Ovary (tissue), 9 donors: ENCODE results near the gene CXCL12. TPM values are rescaled to one million over a fixed set of nuclear protein-coding genes. Genes with fewer than 3 reads are reported as not detected.

Experiments
- DNase-seq, 5 donors: peaks; one replicate each; pipeline ENCODE4 v3.0.0-alpha.2; 2019 to 2020
- H3K27ac ChIP-seq, 2 donors: fragments of 200-600 bp; one replicate each; pipeline versions ENCODE4 v1.5.1 to v1.8.0; 2019 to 2022
- H3K27me3 ChIP-seq: fragments of 200-600 bp; one replicate; pipeline ENCODE4 v1.8.0; 2022
- H3K36me3 ChIP-seq: fragments of 200-600 bp; sonication (generic); one replicate; pipeline ENCODE4 v1.5.1; 2019
- H3K4me1 ChIP-seq: one replicate; pipeline ENCODE4 v1.8.1; 2013; ENCODE audit warnings: mild to moderate bottlenecking, moderate library complexity; ENCODE audit not compliant: insufficient read depth
- H3K4me3 ChIP-seq: fragments of 200-600 bp; sonication (generic); one replicate; pipeline ENCODE4 v1.5.1; 2017
- H3K9me3 ChIP-seq, 2 donors: fragments of 200-600 bp in 1 of 2; sonication (generic) in 1 of 2; one replicate each; pipeline versions ENCODE4 v1.5.1 to v1.8.1; 2013 to 2019; ENCODE audit warnings: mild to moderate bottlenecking in 1 of 2, moderate library complexity in 1 of 2
- EP300 ChIP-seq: sonication (generic); formaldehyde crosslinking; IDR thresholded peaks from one replicate; pipeline ENCODE4 v1.6.1; 2017; ENCODE audit warnings: antibody characterized with exemption
- POLR2A ChIP-seq: fragments of 450-650 bp; IDR thresholded peaks from one replicate; pipeline ENCODE4 v1.6.1; 2017; ENCODE audit warnings: antibody characterized with exemption, mild to moderate bottlenecking, moderate library complexity
- WGBS, 3 donors: extraction: QIAGEN DNeasy Blood & Tissue Kit in 1 of 3; methylation state at CpG; one replicate each; pipeline versions ENCODE4 v1.1.5 to v1.1.7; 2013 to 2017; 5-methylcytosine and 5-hydroxymethylcytosine counted together
- intact Hi-C, 4 donors: fragments of 100-400 bp; cut with DNase I; formaldehyde crosslinking; loops; one replicate each; pipeline versions ENCODE4 v1.11.0 to v1.15.1; 2022 to 2023
- polyA plus RNA-seq, 2 donors: library from polyadenylated mRNA; stranded (reverse); fragments of 200-250 nt in 1 of 2; fragments of 350-450 nt in 1 of 2; fragmentation: Illumina TruSeq in 1 of 2; extraction: RNeasy Lipid Tissue Mini Kit (QIAGEN cat#74804) in 1 of 2; gene quantifications; one replicate each; pipeline ENCODE4 v1.2.3, GENCODE V29; 2013 to 2014
- total RNA-seq, 7 donors: library from RNA; depleted of rRNA in 2 of 7; stranded (reverse); fragments of >200 nt in 2 of 7; fragmentation: NEBNext Ultra II Directional in 3 of 7; extraction: Animal tissue kit (Norgen Biotek cat#: 25700) in 3 of 7; gene quantifications; one replicate each; pipeline versions ENCODE4 v1.1.0 to v1.2.4, GENCODE V29; 2016 to 2023
- TF ChIP-seq, protein P1 (sequence below), 3 donors: fragments of 450-650 bp in 2 of 3; fragments of 200-600 bp in 1 of 3; IDR thresholded peaks; one replicate each; pipeline versions ENCODE4 v1.5.1 to v1.8.0; 2016 to 2022; ENCODE audit warnings: antibody characterized with exemption in 3 of 3, mild to moderate bottlenecking in 1 of 3
- donor health status: DM: no; HTN: no; CAD: no; lungs with moderate emphysema.
- donor health status: DM: no; HTN: no; CAD: no.
- donor health status: Bipolar disorder and iron deficiency.
- donor health status: DM: yes; HTN: yes; CAD: no.
- donor health status: DM: no; HTN: no; CAD: no.
- donor health status: DM: yes; HTN: yes; CAD: no.

The CXCL12 gene
- total and polyA plus RNA-seq, 9 donors: 14.2 to 341 (median 106) TPM

GRCh38 chr10:44348496-44348895, 36.4 kb downstream of the CXCL12 start:
- DNase-seq: no peak
- TF ChIP-seq POLR2A: no peak
- TF ChIP-seq EP300: no peak
- TF ChIP-seq, protein P1, sequence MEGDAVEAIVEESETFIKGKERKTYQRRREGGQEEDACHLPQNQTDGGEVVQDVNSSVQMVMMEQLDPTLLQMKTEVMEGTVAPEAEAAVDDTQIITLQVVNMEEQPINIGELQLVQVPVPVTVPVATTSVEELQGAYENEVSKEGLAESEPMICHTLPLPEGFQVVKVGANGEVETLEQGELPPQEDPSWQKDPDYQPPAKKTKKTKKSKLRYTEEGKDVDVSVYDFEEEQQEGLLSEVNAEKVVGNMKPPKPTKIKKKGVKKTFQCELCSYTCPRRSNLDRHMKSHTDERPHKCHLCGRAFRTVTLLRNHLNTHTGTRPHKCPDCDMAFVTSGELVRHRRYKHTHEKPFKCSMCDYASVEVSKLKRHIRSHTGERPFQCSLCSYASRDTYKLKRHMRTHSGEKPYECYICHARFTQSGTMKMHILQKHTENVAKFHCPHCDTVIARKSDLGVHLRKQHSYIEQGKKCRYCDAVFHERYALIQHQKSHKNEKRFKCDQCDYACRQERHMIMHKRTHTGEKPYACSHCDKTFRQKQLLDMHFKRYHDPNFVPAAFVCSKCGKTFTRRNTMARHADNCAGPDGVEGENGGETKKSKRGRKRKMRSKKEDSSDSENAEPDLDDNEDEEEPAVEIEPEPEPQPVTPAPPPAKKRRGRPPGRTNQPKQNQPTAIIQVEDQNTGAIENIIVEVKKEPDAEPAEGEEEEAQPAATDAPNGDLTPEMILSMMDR (IDR thresholded peaks at IDR 0.05): no peak
- Histone ChIP-seq H3K4me3 (no peak overlapping the region), H3K27ac (no peak overlapping the region), H3K36me3 (no peaks in the 10 kb centered on the region), H3K9me3 (no peaks in the 10 kb centered on the region), H3K4me1 (peaks cover 12% of the 10 kb centered on the region), H3K27me3 (no peaks in the 10 kb centered on the region)
- intact Hi-C loops: no loop called here
- 96 to 99% (median 98%) methylated on average over 5 of the region's 5 CpGs for WGBS, 3 donors

DNA sequence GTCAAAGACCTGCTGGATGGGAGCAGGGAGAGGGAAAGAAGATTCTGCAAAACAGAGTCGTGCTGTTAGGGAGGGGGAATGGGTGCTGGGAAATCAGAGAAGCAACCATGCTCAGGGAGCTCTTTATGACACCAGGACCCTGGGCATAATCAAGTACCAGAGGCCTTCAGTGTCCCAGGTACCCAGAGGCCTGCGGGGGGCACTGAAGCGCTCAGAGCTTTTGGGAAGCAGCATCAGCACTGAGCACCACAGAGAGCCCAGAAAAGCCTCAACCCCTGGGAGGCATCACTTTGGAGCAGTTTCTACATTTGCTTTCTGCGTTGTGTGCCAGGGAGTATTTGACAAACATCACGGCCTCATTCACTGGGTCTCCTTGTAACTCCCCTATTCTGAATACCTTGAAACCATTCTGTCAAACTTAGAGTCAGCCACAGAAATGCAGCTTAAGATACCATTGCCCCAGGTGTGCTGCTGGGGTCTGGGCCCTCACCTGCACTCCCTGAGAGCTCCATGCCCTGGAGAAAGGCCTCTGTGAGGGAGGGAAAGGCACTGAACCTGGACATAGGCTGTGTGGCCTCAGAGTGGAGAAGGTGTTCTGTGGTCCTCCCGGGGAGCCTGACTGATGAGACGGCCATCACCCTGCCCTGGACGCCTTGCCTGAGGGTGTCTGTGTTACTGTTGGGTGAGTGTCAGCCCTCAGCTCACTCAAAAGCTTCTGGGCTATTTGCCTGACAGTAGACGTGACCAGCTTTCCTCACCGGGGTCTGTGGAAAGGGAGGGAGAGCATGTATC, 37.1 kb downstream of the CXCL12 start:
- Histone ChIP-seq H3K27me3 (no peaks in the 10 kb centered on the region), H3K36me3 (no peaks in the 10 kb centered on the region), H3K9me3 (no peaks in the 10 kb centered on the region), H3K4me3 (no peak overlapping the region), H3K4me1 (peaks cover 11% of the 10 kb centered on the region), H3K27ac (no peak overlapping the region)
- TF ChIP-seq EP300 (no peak), POLR2A (no peak)
- TF ChIP-seq, protein P1 (IDR thresholded peaks at IDR 0.05): no peak
- DNase-seq: no peak
- WGBS, 3 donors: 92 to 94% (median 94%) methylated on average over 10 of the region's 10 CpGs
- intact Hi-C loops: no loop called here

DNA sequence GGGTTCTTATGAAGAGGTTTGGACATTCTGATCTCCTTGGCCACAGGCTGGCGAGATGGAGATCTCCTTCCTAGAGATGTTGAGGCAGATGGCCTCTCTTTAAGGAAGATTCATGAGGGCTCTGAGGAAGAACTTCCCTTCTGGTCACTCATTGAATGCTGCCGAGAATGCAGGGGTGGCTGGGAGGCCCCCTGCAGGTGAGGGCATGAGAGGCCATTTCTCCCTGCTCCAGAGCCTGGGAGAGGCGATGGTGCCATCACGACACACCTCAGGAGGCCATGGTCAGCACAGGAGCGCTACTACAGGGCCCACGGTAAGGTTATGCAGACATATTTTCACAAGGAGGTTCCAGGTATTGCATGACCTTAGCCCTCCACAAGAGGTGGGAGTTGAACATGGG, 40.2 kb downstream of the CXCL12 start:
- Histone ChIP-seq H3K4me3 (no peak overlapping the region), H3K36me3 (no peaks in the 10 kb centered on the region), H3K27ac (no peak overlapping the region), H3K4me1 (no peaks in the 10 kb centered on the region), H3K9me3 (no peaks in the 10 kb centered on the region), H3K27me3 (no peaks in the 10 kb centered on the region)
- 77 to 80% (median 79%) methylated on average over 6 of the region's 6 CpGs for WGBS, 3 donors
- intact Hi-C loops: no loop called here
- no peak for DNase-seq
- TF ChIP-seq, protein P1 (IDR thresholded peaks at IDR 0.05): no peak
- TF ChIP-seq POLR2A (no peak), EP300 (no peak)

DNA sequence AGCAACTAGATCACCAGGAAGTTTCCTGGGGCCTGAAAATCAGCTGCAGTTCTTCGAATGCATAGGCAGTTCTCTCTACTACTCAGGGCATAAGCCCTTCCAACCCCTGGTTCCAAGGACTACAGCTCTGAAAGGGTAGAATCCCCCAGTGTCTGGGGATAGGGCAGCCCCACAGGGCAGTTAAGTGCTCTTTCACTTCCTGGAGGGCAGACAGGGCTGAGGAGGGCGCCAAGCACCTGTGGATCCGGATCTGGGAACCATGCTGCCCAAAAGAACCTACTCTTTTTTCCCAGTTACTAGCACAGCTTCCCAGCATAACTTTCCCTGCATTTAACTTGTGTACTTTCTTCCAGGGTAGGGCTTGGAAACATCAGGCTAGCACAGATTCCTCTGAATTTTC, 41.1 kb downstream of the CXCL12 start:
- H3K4me1 ChIP-seq: no peaks in the 10 kb centered on the region
- intact Hi-C loops: no loop called here
- 83 to 87% (median 87%) methylated on average over 3 of the region's 3 CpGs for WGBS, 3 donors
- no peak overlapping the region for H3K4me3 ChIP-seq
- H3K9me3 ChIP-seq: no peaks in the 10 kb centered on the region
- DNase-seq: no peak
- H3K36me3 ChIP-seq: no peaks in the 10 kb centered on the region
- TF ChIP-seq POLR2A (no peak), EP300 (no peak)
- TF ChIP-seq, protein P1 (IDR thresholded peaks at IDR 0.05): no peak
- no peaks in the 10 kb centered on the region for H3K27me3 ChIP-seq
- no peak overlapping the region for H3K27ac ChIP-seq
